Mammary epithelial cell (primary cell): ENCODE results near the gene AATF.
A peak's percentile ranks its signal among the peaks of the same experiment; 100 is the strongest.

Experiments used
- EZH2 ChIP-seq: IDR thresholded peaks from 2 replicates; pipeline ENCODE4 v1.6.1; 2012; ENCODE audit warnings: low read length, inconsistent platforms, borderline replicate concordance
- TF ChIP-seq, protein P1 (sequence below), 2 donors: IDR thresholded peaks in 1 of 2; conservative IDR thresholded peaks in 1 of 2; 2 replicates each; pipeline ENCODE4 v1.5.1; 2011 to 2012; ENCODE audit warnings: inconsistent platforms in 2 of 2, low read length in 2 of 2, mild to moderate bottlenecking in 2 of 2, control low read depth in 1 of 2, low read depth in 1 of 2; ENCODE audit not compliant: insufficient read depth in 1 of 2; ENCODE audit errors: extremely low read depth in 1 of 2

DNA sequence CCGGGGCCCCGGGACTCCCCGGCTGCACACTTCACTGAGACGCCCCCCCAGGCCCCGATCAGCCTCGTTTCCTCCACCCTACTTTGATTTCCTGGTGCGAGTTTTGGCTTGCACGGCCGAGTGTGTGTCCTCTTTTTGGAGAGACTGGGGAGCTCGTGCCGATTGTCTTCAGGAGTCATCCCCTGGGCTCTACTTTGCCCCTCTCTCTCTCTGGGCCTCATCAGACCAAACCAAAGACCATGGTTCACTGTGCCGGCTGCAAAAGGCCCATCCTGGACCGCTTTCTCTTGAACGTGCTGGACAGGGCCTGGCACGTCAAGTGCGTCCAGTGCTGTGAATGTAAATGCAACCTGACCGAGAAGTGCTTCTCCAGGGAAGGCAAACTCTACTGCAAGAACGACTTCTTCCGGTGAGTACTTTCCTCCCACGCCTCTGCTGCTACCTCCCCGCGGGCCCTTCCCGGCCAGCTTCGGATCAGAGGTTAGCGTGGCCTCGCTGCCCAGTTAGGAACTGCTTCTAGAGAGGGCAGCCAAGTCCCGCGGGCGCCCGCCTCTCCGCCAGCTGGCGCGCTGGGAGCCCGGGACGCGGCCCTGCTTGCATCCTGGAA lies 10.7 kb upstream of the AATF start:
- peak; percentile 44 for TF ChIP-seq EZH2
- TF ChIP-seq, protein P1, sequence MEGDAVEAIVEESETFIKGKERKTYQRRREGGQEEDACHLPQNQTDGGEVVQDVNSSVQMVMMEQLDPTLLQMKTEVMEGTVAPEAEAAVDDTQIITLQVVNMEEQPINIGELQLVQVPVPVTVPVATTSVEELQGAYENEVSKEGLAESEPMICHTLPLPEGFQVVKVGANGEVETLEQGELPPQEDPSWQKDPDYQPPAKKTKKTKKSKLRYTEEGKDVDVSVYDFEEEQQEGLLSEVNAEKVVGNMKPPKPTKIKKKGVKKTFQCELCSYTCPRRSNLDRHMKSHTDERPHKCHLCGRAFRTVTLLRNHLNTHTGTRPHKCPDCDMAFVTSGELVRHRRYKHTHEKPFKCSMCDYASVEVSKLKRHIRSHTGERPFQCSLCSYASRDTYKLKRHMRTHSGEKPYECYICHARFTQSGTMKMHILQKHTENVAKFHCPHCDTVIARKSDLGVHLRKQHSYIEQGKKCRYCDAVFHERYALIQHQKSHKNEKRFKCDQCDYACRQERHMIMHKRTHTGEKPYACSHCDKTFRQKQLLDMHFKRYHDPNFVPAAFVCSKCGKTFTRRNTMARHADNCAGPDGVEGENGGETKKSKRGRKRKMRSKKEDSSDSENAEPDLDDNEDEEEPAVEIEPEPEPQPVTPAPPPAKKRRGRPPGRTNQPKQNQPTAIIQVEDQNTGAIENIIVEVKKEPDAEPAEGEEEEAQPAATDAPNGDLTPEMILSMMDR (conservative IDR thresholded peaks at IDR 0.05 in 1 of 2, IDR thresholded peaks at IDR 0.05 in 1 of 2; ENCODE audit: extremely low read depth in 1 of 2, insufficient read depth in 1 of 2, low read depth in 1 of 2, low read length in 2 of 2), result no peak
